Smooth muscle cell (in vitro differentiated cells): ENCODE results near the gene ENTR1. TPM values are rescaled to one million over a fixed set of nuclear protein-coding genes. Genes with fewer than 3 reads are reported as not detected.

Experiments used
- DNase-seq: peaks from one replicate; lab custom pipeline; 2025; ENCODE audit not compliant: unreplicated experiment; lab: John Stamatoyannopoulos, UW
- H2AFZ ChIP-seq: fragments of 200-600 bp; sonication (generic); 2 replicates; pipeline ENCODE4 v1.6.0; 2016; ENCODE audit warnings: antibody characterized with exemption, low read depth, mild to moderate bottlenecking
- H3F3A ChIP-seq: fragments of 200-600 bp; sonication (generic); 2 replicates; pipeline ENCODE4 v1.6.0; 2017; ENCODE audit warnings: antibody characterized with exemption, low read depth
- H3K27ac ChIP-seq: fragments of 200-600 bp; sonication (generic); 2 replicates; pipeline ENCODE4 v1.5.1; 2016; ENCODE audit warnings: low read depth, mild to moderate bottlenecking
- H3K27me3 ChIP-seq: fragments of 200-600 bp; sonication (generic); 2 replicates; pipeline ENCODE4 v1.6.1; 2016; ENCODE audit warnings: low read depth, mild to moderate bottlenecking
- H3K36me3 ChIP-seq: fragments of 200-600 bp; sonication (generic); 2 replicates; pipeline ENCODE4 v1.5.1; 2016; ENCODE audit warnings: low read depth
- H3K4me1 ChIP-seq: fragments of 200-600 bp; sonication (generic); 2 replicates; pipeline ENCODE4 v1.5.1; 2016; ENCODE audit warnings: low read depth
- H3K4me2 ChIP-seq: fragments of 200-600 bp; sonication (generic); 2 replicates; pipeline ENCODE4 v1.6.0; 2016; ENCODE audit warnings: mild to moderate bottlenecking
- H3K4me3 ChIP-seq: fragments of 200-600 bp; sonication (generic); 2 replicates; pipeline ENCODE4 v1.5.1; 2016; ENCODE audit warnings: mild to moderate bottlenecking
- H3K79me2 ChIP-seq: fragments of 200-600 bp; sonication (generic); 2 replicates; pipeline ENCODE4 v1.6.0; 2016; ENCODE audit warnings: low read depth, mild to moderate bottlenecking
- H3K9ac ChIP-seq: fragments of 200-600 bp; sonication (generic); 2 replicates; pipeline ENCODE4 v1.6.0; 2016; ENCODE audit warnings: low read depth
- H3K9me3 ChIP-seq: fragments of 200-600 bp; sonication (generic); replicated peaks from 2 replicates; pipeline ENCODE4 v1.5.1; 2016; ENCODE audit warnings: low read depth
- H4K20me1 ChIP-seq: fragments of 200-600 bp; sonication (generic); 2 replicates; pipeline ENCODE4 v1.6.0; 2016; ENCODE audit warnings: low read depth
- WGBS: methylation state at CpG from one replicate; pipeline ENCODE4 v1.1.7; 2016; ENCODE audit warnings: low lambda C conversion rate; 5-methylcytosine and 5-hydroxymethylcytosine counted together
- polyA plus RNA-seq: library from polyadenylated mRNA; unstranded; fragments of >200 nt; fragmentation: Nextera tagmentation; extraction: Ambion mirVana; gene quantifications from 2 replicates; pipeline ENCODE4 v1.2.1, GENCODE V29; 2016
- total RNA-seq: library from RNA; depleted of rRNA; stranded (reverse); fragments of >200 nt; gene quantifications from 2 replicates; pipeline ENCODE4 v1.2.3, GENCODE V29; 2014
- TF ChIP-seq, protein P1 (sequence below): fragments of 200-600 bp; sonication (generic); IDR thresholded peaks from 2 replicates; pipeline ENCODE4 v1.5.1; 2017; ENCODE audit warnings: borderline replicate concordance, mild to moderate bottlenecking, antibody characterized with exemption; ENCODE audit not compliant: insufficient read depth, poor library complexity, severe bottlenecking

ENTR1 gene
- total and polyA plus RNA-seq, 2 experiments from 2014 or later = 25.4 to 28.9 TPM

DNA sequence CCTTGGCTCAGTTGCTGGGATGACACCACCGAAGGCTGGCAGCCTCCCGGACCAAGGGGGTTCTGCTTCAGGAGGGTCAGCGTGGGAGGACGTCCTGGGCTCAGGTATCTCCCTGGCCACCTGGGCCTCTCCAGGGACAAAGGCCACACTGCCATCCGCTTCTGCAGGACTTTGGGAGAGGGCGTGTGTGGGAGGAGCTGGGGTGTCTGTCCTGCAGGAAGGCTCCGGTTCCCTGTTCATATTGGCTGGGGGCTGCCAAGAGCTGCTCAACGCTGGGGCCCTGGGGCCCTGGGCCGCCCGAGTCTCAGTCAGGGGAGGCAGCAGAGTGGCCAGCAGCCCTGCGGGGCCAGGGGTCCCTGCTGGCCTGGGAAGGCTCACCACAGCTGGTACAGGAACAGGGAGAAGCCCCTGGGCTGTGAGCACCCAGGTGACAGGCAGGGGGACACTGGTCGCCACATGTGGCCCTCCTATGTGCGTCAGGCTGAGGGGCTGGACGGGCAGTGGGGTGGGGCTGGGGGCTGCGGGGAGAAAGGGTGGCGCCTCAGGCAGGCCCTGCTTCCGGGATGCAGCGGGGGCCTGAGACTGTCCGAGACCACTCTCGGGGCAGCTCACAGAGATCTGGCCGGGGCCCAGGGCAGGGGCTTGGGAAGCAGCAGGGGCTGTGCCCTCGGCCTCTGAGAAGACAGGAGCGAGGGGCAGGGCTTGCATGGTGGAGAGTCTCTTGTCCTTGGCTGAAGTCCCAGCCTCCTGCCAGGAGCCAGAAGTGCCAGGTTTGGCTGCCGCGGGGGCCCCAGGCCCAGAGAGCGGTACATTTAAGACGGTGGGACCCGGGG is 32.0 kb downstream of the ENTR1 start:
- Histone ChIP-seq H4K20me1 (no peaks in the 10 kb centered on the region), H3K9ac (no peak overlapping the region), H3K4me1 (no peaks in the 10 kb centered on the region), H3K79me2 (no peaks in the 10 kb centered on the region), H3K27me3 (no peaks in the 10 kb centered on the region), H2AFZ (no peak overlapping the region), H3K36me3 (no peaks in the 10 kb centered on the region), H3K9me3 (no peaks in the 10 kb centered on the region), H3K4me2 (no peak overlapping the region), H3F3A (no peaks in the 10 kb centered on the region), H3K27ac (no peak overlapping the region), H3K4me3 (no peak overlapping the region)
- WGBS = 93% methylated on average over 23 of the region's 28 CpGs
- no peak for DNase-seq
- TF ChIP-seq, protein P1, sequence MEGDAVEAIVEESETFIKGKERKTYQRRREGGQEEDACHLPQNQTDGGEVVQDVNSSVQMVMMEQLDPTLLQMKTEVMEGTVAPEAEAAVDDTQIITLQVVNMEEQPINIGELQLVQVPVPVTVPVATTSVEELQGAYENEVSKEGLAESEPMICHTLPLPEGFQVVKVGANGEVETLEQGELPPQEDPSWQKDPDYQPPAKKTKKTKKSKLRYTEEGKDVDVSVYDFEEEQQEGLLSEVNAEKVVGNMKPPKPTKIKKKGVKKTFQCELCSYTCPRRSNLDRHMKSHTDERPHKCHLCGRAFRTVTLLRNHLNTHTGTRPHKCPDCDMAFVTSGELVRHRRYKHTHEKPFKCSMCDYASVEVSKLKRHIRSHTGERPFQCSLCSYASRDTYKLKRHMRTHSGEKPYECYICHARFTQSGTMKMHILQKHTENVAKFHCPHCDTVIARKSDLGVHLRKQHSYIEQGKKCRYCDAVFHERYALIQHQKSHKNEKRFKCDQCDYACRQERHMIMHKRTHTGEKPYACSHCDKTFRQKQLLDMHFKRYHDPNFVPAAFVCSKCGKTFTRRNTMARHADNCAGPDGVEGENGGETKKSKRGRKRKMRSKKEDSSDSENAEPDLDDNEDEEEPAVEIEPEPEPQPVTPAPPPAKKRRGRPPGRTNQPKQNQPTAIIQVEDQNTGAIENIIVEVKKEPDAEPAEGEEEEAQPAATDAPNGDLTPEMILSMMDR = no peak

DNA sequence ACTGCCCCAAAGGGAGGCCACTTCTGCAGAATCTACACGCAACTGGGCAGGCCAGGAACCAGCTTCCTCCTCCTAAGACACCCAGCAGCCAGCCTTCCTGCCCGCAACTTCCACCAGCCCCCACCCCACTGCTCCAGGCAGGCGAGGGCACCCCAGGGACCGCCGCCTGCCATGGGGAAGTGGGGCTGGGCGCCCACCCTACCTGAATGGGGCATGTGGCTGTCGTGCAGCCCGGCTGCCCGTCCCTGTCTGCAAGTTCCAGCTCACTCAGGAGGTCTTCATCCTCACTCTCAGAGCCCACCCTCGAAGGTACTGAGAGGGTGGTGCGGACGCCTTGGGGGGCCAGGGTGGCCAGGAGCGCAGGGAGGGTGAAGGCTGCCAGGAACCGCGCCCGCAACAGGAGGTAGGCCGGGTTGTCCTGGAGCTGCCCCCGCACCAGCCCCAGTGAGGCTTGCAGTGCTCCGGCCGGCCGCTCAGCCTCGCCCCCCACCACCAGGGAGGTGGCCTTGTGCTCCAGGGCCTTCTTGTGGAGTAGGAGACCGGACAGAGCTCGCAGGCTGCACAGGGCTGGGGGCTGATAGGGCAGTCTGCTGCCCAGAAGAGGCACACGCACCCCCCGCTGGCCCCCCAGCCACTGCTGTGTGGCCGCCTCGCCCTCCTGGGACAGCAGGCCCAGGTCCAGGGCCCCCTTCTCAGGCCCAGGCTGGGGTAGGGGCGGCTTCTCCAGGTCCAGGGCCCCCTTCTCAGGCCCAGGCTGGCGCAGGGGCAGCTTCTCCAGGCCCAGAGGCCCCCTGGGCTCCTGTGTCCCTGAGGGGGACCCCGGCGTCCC is 32.9 kb downstream of the ENTR1 start:
- Histone ChIP-seq H4K20me1 (no peaks in the 10 kb centered on the region), H3K4me2 (no peak overlapping the region), H3F3A (no peaks in the 10 kb centered on the region), H3K27me3 (no peaks in the 10 kb centered on the region), H3K79me2 (no peaks in the 10 kb centered on the region), H3K9ac (no peak overlapping the region), H3K4me1 (peaks cover 7% of the 10 kb centered on the region), H3K4me3 (no peak overlapping the region), H3K27ac (no peak overlapping the region), H3K36me3 (no peaks in the 10 kb centered on the region), H3K9me3 (no peaks in the 10 kb centered on the region), H2AFZ (no peak overlapping the region)
- WGBS = 97% methylated on average over 28 of the region's 32 CpGs
- TF ChIP-seq, protein P1 = no peak
- no peak for DNase-seq

DNA sequence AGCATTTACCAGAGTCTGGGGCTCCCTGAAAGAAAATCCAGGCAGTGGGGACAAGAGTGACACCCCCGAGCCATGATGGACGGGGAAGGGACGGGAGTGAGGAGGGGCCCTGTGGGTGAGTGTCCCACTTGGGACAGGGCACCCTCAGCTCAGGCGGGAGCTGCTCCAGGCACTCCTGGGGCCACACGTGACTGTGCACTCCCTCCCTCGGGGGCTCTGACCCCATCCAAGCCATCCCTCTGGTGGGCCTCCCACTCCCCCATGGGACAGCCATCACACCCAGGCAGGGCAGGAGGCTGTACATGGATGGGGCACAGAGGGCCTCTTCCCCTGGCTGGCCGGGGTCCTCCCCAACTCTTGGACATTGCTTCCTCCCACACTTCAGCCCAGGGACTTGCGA is 34.0 kb downstream of the ENTR1 start:
- Histone ChIP-seq H3K27ac (no peak overlapping the region), H3K27me3 (no peaks in the 10 kb centered on the region), H4K20me1 (no peaks in the 10 kb centered on the region), H2AFZ (no peak overlapping the region), H3K4me3 (no peak overlapping the region), H3K4me1 (peaks cover 12% of the 10 kb centered on the region), H3K9me3 (no peaks in the 10 kb centered on the region), H3F3A (no peaks in the 10 kb centered on the region), H3K36me3 (no peaks in the 10 kb centered on the region), H3K9ac (no peak overlapping the region), H3K4me2 (no peak overlapping the region), H3K79me2 (no peaks in the 10 kb centered on the region)
- TF ChIP-seq, protein P1 = no peak
- 97% methylated on average over 8 of the region's 8 CpGs for WGBS
- no peak for DNase-seq
